ENCODE results near the gene TRPM3. TPM values are rescaled to one million over a fixed set of nuclear protein-coding genes. Genes with fewer than 3 reads are reported as not detected.

TRPM3 gene
- total RNA-seq, 4 donors from 2014 or later = 2.4 to 11.1 (median 5.6) TPM

GRCh38 chr9:70540016-70540415 lies 581.4 kb downstream of the TRPM3 start:
- no peak overlapping the region for H3K4me3 ChIP-seq (replicated peaks in 1 of 3)
- TF ChIP-seq POLR2A (IDR thresholded peaks at IDR 0.05) = no peak
- DNase-seq = no peak
- 83 to 87% methylated on average over 5 of the region's 5 CpGs for WGBS, 2 donors
- H3K27ac ChIP-seq = no peak overlapping the region
- H3K27me3 ChIP-seq = no peaks in the 10 kb centered on the region
- intact Hi-C loops (cut with DNase I) = no loop called here
- H3K36me3 ChIP-seq = no peaks in the 10 kb centered on the region
- H3K9me3 ChIP-seq = no peaks in the 10 kb centered on the region
- no peaks in the 10 kb centered on the region for H3K4me1 ChIP-seq

- Histone ChIP-seq H3K9me3 (no peaks in the 10 kb centered on the region), H3K4me1 (no peaks in the 10 kb centered on the region), H3K4me3 (replicated peaks in 1 of 3) (no peak overlapping the region), H3K36me3 (no peaks in the 10 kb centered on the region), H3K27ac (no peak overlapping the region), H3K27me3 (no peaks in the 10 kb centered on the region)
- WGBS, 2 donors = 83 to 88% methylated on average over 1 of the region's 1 CpG
- no peak for DNase-seq
- no peak for TF ChIP-seq POLR2A (IDR thresholded peaks at IDR 0.05)
- TF ChIP-seq CTCF (IDR thresholded peaks at IDR 0.05) = no peak
- intact Hi-C loops (cut with DNase I) = no loop called here
Measured at GRCh38 chr9:70539526-70539925, 581.9 kb downstream of the TRPM3 start.

GRCh38 chr9:70539001-70539400 lies 582.4 kb downstream of the TRPM3 start:
- no peaks in the 10 kb centered on the region for H3K27me3 ChIP-seq
- 67 to 97% methylated on average over 1 of the region's 1 CpG for WGBS, 2 donors
- no peak for DNase-seq
- intact Hi-C loops (cut with DNase I) = no loop called here
- H3K9me3 ChIP-seq = no peaks in the 10 kb centered on the region
- no peaks in the 10 kb centered on the region for H3K4me1 ChIP-seq
- H3K4me3 ChIP-seq (replicated peaks in 1 of 3) = no peak overlapping the region
- no peaks in the 10 kb centered on the region for H3K36me3 ChIP-seq
- no peak overlapping the region for H3K27ac ChIP-seq
- no peak for TF ChIP-seq CTCF (IDR thresholded peaks at IDR 0.05)
- TF ChIP-seq POLR2A (IDR thresholded peaks at IDR 0.05) = no peak

- no peak overlapping the region for H3K27ac ChIP-seq
- TF ChIP-seq POLR2A (IDR thresholded peaks at IDR 0.05) (no peak), CTCF (IDR thresholded peaks at IDR 0.05) (no peak)
- H3K36me3 ChIP-seq = no peaks in the 10 kb centered on the region
- no peak overlapping the region for H3K4me3 ChIP-seq (replicated peaks in 1 of 3)
- H3K27me3 ChIP-seq = no peaks in the 10 kb centered on the region
- H3K4me1 ChIP-seq = no peaks in the 10 kb centered on the region
- intact Hi-C loops (cut with DNase I) = no loop called here
- DNase-seq = no peak
- WGBS, 2 donors = 96 to 97% methylated on average over 21 of the region's 21 CpGs
- H3K9me3 ChIP-seq = no peaks in the 10 kb centered on the region
Measured at GRCh38 chr9:70537084-70537483, 584.3 kb downstream of the TRPM3 start.

GRCh38 chr9:70535546-70536323 lies 585.7 kb downstream of the TRPM3 start:
- no peak for DNase-seq
- WGBS, 2 donors = 91 to 93% methylated on average over 16 of the region's 16 CpGs
- Histone ChIP-seq H3K9me3 (no peaks in the 10 kb centered on the region), H3K27me3 (no peaks in the 10 kb centered on the region), H3K27ac (no peak overlapping the region), H3K4me3 (replicated peaks in 1 of 3) (no peak overlapping the region), H3K36me3 (no peaks in the 10 kb centered on the region), H3K4me1 (no peaks in the 10 kb centered on the region)
- TF ChIP-seq CTCF (IDR thresholded peaks at IDR 0.05) = no peak
- no peak for TF ChIP-seq POLR2A (IDR thresholded peaks at IDR 0.05)
- intact Hi-C loops (cut with DNase I) = no loop called here
